Loucy (cell line): ENCODE data around the gene ARVCF.

Experiments used
- CTCF ChIP-seq: fragments of 200-600 bp; sonication (generic); conservative IDR thresholded peaks from 2 replicates; pipeline ENCODE4 v1.5.1; 2014; ENCODE audit warnings: mild to moderate bottlenecking, antibody characterized with exemption, low read length
- EZH2phosphoT487 ChIP-seq: fragments of 200-600 bp; IDR thresholded peaks from 2 replicates; pipeline ENCODE4 v1.6.1; 2018; ENCODE audit warnings: antibody characterized with exemption, mild to moderate bottlenecking, moderate library complexity, borderline replicate concordance

GRCh38 chr22:20040327-20041200 lies 23.9 kb upstream of the ARVCF start:
- TF ChIP-seq CTCF (no peak), EZH2phosphoT487 (no peak)
